ENCODE data around the gene EXOC1. TPM values are rescaled to one million over a fixed set of nuclear protein-coding genes. Genes with fewer than 3 reads are reported as not detected.

Gene EXOC1
- total and polyA plus RNA-seq, 9 of the 15 experiments (the other 6 are each of a cell fraction or from before 2014, with no cell fraction given): 16.0 to 45.5 (median 26.2) TPM

- no peak for TF ChIP-seq ZNF592 (IDR thresholded peaks at IDR 0.05)
- no peak for TF ChIP-seq MAFG (tag; conservative IDR thresholded peaks at IDR 0.05)
- TF ChIP-seq NR2C1 (IDR thresholded peaks at IDR 0.05): no peak
- TF ChIP-seq NR2C1 (tag; IDR thresholded peaks at IDR 0.05): no peak
- no peak for TF ChIP-seq ATF1 (CRISPR knock-in tag; IDR thresholded peaks at IDR 0.05)
- TF ChIP-seq ATF1 (tag; IDR thresholded peaks at IDR 0.05): no peak
- no peak for TF ChIP-seq ZNF668 (CRISPR knock-in tag; IDR thresholded peaks at IDR 0.05)
- no peak for TF ChIP-seq BMI1 (IDR thresholded peaks at IDR 0.05; ENCODE audit: low read length)
These were observed 45.3 kb upstream of the EXOC1 start (continued) for GRCh38 chr4:55808186-55808585.

GRCh38 chr4:55808632-55809031, 44.8 kb upstream of the EXOC1 start:
- intact Hi-C loops (cut with micrococcal nuclease): no loop called here
- Histone ChIP-seq H3K4me1 (replicated peaks in 1 of 2; ENCODE audit: control insufficient read depth in 2 of 2, insufficient read depth in 2 of 2, low read length in 2 of 2) (no peaks in the 10 kb centered on the region; a peak in 1 of 5 replicates), H3K79me2 (ENCODE audit: control insufficient read depth, insufficient read depth, low read length) (no peaks in the 10 kb centered on the region), H3K36me3 (ENCODE audit: control insufficient read depth, insufficient read depth, low read length) (no peaks in the 10 kb centered on the region), H3K9me3 (replicated peaks; ENCODE audit: control insufficient read depth, insufficient read depth, low read depth, low read length) (no peaks in the 10 kb centered on the region), H3K4me3 (no peak overlapping the region), H3K27ac (ENCODE audit: extremely low read depth, low read depth, low read length) (no peak overlapping the region), H4K20me1 (replicated peaks; ENCODE audit: control insufficient read depth, insufficient read depth, low read length) (no peaks in the 10 kb centered on the region), H3K9me1 (ENCODE audit: control insufficient read depth, insufficient read depth, low read length) (no peaks in the 10 kb centered on the region), H2AFZ (ENCODE audit: low read depth, low read length) (peak overlapping the region; percentile 62), H3K9ac (ENCODE audit: insufficient read depth in 1 of 2, low read depth in 2 of 2, low read length in 2 of 2) (no peak overlapping the region), H3K4me2 (ENCODE audit: insufficient read depth, low read length) (peak overlapping the region; percentile 12; the same call in 1 of the 2 replicates), H3K27me3 (ENCODE audit: control insufficient read depth in 2 of 2, insufficient read depth in 2 of 2, low read length in 2 of 2) (no peaks in the 10 kb centered on the region; a peak in 1 of 5 replicates)
- CTCF ChIA-PET (ENCODE audit: low intra/inter-chr PET ratio): no interaction called here
- POLR2A ChIA-PET: interaction anchor here (1.0 to 2.4 kb wide), 5 partner anchors 10 to 18 kb away, joined by 3 to 9 read pairs (median 4); partner anchors contain the start of gene EXOC1L
- no peak for TF ChIP-seq CAMTA2 (CRISPR knock-in tag; conservative IDR thresholded peaks at IDR 0.05)
- peak; percentile 53; the same call in 1 of the 2 replicates for TF ChIP-seq PHF21A (IDR thresholded peaks at IDR 0.05; ENCODE audit: borderline replicate concordance, low read depth)
- 18% methylated on average over 5 of the region's 5 CpGs for WGBS (ENCODE audit: insufficient coverage, low coverage, missing lambda C conversion rate)
- in situ Hi-C loops (cut with MboI): no loop called here
- DNase-seq (ENCODE audit: extremely low read depth in 1 of 4, low spot score in 3 of 4) (peak in 1 of 4 experiments; percentile 8), FAIRE-seq (no peak), ATAC-seq (peak; percentile 49; the same call in 2 of the 3 replicates)
- BruUV-seq (replicated peaks): no TSS peak

Data from K562 (cell line).